Activated T-helper 17 cell treated with anti-CD3 and anti-CD28 coated beads, Interleukin-2, amount 50 U/mL, for 72 hours (primary cell): ENCODE results near the gene ANO7. TPM values are rescaled to one million over a fixed set of nuclear protein-coding genes. Genes with fewer than 3 reads are reported as not detected.

Experiments used
- ATAC-seq: fragments of 150-1000 bp; cut with Tn5 transposase; replicated peaks from 2 replicates; pipeline ENCODE4 v1.10.0; 2021; ENCODE audit warnings: mild to moderate bottlenecking, moderate library complexity
- H3K27ac Mint-ChIP-seq: one replicate; pipeline ENCODE4 v1.8.0; 2022; ENCODE audit warnings: mixed read lengths
- H3K27me3 Mint-ChIP-seq: one replicate; pipeline ENCODE4 v1.8.0; 2022; ENCODE audit warnings: mixed read lengths
- H3K36me3 Mint-ChIP-seq: one replicate; pipeline ENCODE4 v1.8.0; 2022; ENCODE audit warnings: low read depth, mild to moderate bottlenecking, mixed read lengths
- H3K4me1 Mint-ChIP-seq: one replicate; pipeline ENCODE4 v1.8.0; 2022; ENCODE audit warnings: mixed read lengths
- H3K4me3 Mint-ChIP-seq: one replicate; pipeline ENCODE4 v1.8.0; 2022; ENCODE audit warnings: mild to moderate bottlenecking, mixed read lengths
- H3K9me3 Mint-ChIP-seq: one replicate; pipeline ENCODE4 v1.8.0; 2022; ENCODE audit warnings: mixed read lengths
- total RNA-seq, 2 donors: library from RNA; stranded (reverse); gene quantifications; one replicate each; pipeline ENCODE4 v1.2.3, GENCODE V29; 2022

The ANO7 gene
- total RNA-seq, 2 donors from 2014 or later = 1.6 to 12.8 TPM

DNA sequence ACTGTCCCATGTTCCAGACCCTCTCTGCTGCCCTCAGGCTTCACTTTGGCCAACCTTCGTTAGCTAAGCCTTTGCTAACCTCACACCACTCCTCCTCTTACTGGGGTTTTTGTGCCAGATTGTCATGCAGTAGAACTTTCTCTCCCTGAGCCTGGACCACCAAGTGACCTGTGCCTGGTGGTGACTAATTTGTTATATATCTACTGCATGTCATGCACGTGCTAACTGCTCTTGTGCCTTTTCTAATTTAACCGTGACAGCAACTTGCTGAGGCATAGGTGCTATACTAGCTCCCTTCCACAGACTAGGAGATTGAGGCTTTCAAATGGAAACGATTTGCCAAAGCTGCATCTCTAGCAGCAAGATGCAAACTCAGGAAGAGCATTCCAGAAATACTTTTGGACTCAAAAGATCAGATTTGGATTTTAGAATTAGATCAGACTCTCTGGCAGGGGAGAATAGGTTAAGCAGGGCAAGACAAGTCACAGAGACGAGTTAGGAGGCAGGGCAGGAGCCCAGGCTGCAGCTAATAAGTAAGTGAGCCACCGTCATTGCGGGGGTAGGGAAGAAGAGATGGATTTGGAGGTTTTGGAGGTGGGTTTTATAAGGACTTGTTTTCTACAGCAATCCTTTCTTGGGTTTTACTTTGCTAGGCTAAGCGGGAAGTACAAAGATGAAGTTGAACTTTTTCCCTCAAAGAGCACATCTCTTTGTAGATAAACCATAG, 36.4 kb upstream of the ANO7 start:
- H3K4me1 Mint-ChIP-seq = peaks cover 42% of the 10 kb centered on the region
- no peaks in the 10 kb centered on the region for H3K27me3 Mint-ChIP-seq
- H3K27ac Mint-ChIP-seq = peak overlapping the region; percentile 97
- H3K36me3 Mint-ChIP-seq = peaks cover 45% of the 10 kb centered on the region
- no peak for ATAC-seq
- peak overlapping the region; percentile 97 for H3K4me3 Mint-ChIP-seq
- no peaks in the 10 kb centered on the region for H3K9me3 Mint-ChIP-seq

DNA sequence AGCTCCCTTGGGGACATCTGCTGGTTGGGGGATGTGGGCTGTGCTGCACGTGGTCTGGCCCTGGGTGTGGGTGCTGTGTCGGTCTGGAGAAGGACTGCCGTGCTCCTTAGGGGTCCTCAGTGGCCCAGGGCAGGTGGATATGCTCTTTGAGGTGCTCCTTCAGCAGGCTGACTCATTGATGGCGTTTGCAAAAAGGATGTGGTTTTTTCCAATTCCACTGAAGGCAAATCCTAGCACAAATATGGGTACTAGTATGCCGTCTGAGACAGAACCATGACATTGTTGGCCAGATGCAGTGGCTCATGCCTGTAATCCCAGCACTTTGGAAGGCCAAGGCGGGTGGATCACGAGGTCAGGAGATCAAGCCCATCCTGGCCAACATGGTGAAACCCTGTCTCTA, 34.9 kb upstream of the ANO7 start:
- Mint-ChIP-seq H3K27me3 (no peaks in the 10 kb centered on the region), H3K27ac (peak overlapping the region; percentile 92), H3K4me1 (peaks cover 36% of the 10 kb centered on the region), H3K4me3 (peak overlapping the region; percentile 97), H3K36me3 (peaks cover 61% of the 10 kb centered on the region), H3K9me3 (no peaks in the 10 kb centered on the region)
- no peak for ATAC-seq

DNA sequence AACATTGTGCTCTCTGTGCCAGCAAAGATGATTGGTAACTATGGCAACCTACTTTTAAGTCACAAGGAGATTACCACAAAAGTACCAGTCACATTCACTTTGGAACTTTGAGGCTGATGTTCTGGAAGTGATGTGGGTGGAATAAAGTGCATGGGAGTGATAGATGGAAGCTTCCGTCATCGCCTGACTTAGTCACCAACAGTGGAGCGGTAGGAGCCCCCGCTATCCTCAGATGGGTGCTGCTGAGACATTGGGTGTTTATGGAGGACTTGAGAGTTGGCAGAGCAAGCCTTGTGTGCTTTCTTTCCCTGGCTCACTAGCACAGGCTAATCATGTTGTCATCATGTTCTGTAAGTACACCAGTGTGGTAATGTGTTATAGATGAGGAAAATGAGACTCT, 33.6 kb upstream of the ANO7 start:
- Mint-ChIP-seq H3K4me1 (peaks cover 34% of the 10 kb centered on the region), H3K27me3 (no peaks in the 10 kb centered on the region), H3K4me3 (peak overlapping the region; percentile 25), H3K9me3 (no peaks in the 10 kb centered on the region), H3K36me3 (peaks cover 72% of the 10 kb centered on the region), H3K27ac (peak overlapping the region; percentile 92)
- ATAC-seq = peak; percentile 64

DNA sequence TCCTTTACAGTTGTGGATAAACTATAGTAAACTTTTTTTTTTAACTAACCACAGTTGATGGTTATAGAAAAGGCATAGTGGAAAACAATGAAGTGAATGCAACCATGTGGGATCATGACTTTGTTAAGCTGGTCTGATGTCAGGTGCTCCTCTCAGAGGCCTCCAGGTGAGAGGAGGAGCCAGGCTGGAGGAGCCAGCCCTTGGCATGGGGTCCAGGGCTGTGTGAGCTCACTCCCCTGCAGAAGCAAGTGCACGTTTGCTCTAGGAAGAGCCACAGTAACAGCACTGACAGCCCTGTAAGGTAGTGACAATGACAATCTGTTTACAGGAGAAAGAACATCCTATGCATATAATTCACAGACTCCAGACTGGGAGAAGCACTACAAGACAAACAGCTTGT, 32.5 kb upstream of the ANO7 start:
- Mint-ChIP-seq H3K4me1 (peaks cover 33% of the 10 kb centered on the region), H3K27ac (peak overlapping the region; percentile 66), H3K4me3 (peak overlapping the region; percentile 22), H3K9me3 (no peaks in the 10 kb centered on the region), H3K27me3 (no peaks in the 10 kb centered on the region), H3K36me3 (peaks cover 75% of the 10 kb centered on the region)
- no peak for ATAC-seq

DNA sequence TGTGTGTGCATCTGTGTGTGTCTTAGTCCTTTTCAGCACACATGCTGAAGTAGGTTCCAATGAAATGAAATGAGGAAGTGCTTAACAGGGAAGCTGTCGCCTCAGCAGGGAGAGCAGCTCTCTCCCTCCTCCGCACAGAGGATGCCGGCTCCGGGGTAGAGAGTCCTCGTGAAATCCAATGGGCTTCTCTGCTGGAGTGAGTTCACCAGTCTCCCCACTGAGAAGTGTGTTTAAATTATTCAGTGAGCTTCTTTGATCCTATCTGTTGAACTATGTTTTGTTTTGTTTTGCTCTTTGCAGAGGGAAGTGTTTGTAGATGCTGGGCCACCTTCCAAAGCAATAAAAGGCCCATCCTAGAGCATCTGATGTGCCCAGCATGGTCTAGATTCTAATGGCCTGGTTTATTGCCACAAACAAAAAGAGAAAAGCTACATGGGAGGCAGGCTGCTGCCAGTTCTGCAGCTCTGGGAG, 31.5 kb upstream of the ANO7 start:
- Mint-ChIP-seq H3K4me1 (peaks cover 22% of the 10 kb centered on the region), H3K27ac (peak overlapping the region; percentile 64), H3K9me3 (no peaks in the 10 kb centered on the region), H3K36me3 (peaks cover 83% of the 10 kb centered on the region), H3K4me3 (no peak overlapping the region), H3K27me3 (no peaks in the 10 kb centered on the region)
- no peak for ATAC-seq

DNA sequence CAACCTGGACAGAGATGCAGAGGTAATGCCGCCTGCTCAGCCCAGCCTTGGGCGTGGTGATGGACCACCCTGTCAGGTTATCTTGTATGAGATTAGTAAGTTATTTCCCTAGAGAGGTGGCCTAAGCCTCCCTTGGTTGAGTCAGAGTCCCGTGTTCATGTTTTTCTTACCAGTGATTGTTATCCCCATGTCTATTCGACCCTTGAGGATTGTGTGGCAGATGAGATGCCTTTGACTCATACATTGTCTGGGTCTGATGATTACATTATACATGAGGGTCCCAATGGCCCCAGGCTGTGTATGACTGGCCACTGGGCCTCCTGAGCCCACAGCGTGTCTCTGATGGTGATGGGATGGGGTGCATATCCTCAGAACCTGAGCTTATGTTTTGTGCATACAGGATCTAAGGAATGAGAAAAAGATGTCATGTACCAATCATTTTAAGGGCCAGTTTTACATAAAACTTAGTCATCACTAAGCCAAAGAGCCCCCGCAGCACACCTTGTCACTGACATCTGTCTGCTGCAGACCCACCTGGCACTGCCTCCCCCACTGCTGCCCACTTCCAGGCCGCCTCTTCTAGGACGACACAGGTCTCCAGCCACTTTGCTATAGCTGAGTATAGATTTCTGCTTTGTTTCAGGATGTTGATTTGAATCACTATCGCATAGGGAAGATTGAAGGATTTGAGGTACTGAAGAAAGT, 30.5 kb upstream of the ANO7 start:
- no peaks in the 10 kb centered on the region for H3K9me3 Mint-ChIP-seq
- no peak for ATAC-seq
- H3K36me3 Mint-ChIP-seq = peaks cover 90% of the 10 kb centered on the region
- H3K27me3 Mint-ChIP-seq = no peaks in the 10 kb centered on the region
- peak overlapping the region; percentile 64 for H3K27ac Mint-ChIP-seq
- no peak overlapping the region for H3K4me3 Mint-ChIP-seq
- peaks cover 18% of the 10 kb centered on the region for H3K4me1 Mint-ChIP-seq

DNA sequence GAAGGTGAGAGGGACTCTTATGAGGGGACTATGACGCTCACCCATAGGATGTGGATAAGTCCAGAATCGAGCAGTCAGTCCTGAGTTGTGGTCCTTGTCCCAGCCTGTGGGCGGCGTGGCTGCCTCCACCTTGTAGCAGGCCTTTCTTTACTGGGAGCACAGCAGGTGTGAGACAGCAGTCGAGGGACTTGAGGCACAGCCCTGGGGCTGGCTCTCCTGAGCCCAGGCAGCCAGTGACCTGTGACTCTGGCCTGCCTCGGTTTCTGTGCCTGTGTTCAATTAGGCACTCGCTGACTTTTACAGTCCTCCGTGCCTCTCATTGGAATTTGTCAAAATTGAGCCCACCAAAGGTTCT, 30.0 kb upstream of the ANO7 start:
- Mint-ChIP-seq H3K36me3 (peaks cover 90% of the 10 kb centered on the region), H3K27ac (peak overlapping the region; percentile 78), H3K4me3 (no peak overlapping the region), H3K9me3 (no peaks in the 10 kb centered on the region), H3K27me3 (no peaks in the 10 kb centered on the region), H3K4me1 (peaks cover 13% of the 10 kb centered on the region)
- ATAC-seq = no peak

DNA sequence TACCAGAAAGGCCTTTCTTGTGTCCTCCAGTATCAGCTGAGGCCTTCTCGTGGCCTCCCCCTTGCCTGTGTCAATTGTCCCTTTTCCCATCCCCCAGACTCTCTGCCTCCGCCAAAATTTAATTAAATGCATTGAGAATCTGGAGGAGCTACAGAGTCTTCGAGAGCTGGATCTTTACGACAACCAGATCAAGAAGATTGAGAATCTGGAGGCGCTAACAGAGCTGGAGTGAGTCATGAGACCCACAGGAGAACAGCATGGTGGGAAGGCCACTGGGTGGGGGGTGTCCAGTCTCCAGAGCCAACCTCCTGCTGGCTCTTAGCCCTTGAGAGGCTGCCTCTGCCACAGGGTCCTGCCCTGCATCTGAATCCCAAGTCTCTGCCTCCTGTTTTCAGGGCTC, 29.4 kb upstream of the ANO7 start:
- Mint-ChIP-seq H3K27ac (peak overlapping the region; percentile 78), H3K36me3 (peaks cover 91% of the 10 kb centered on the region), H3K27me3 (no peaks in the 10 kb centered on the region), H3K4me3 (no peak overlapping the region), H3K9me3 (no peaks in the 10 kb centered on the region), H3K4me1 (peaks cover 10% of the 10 kb centered on the region)
- no peak for ATAC-seq

DNA sequence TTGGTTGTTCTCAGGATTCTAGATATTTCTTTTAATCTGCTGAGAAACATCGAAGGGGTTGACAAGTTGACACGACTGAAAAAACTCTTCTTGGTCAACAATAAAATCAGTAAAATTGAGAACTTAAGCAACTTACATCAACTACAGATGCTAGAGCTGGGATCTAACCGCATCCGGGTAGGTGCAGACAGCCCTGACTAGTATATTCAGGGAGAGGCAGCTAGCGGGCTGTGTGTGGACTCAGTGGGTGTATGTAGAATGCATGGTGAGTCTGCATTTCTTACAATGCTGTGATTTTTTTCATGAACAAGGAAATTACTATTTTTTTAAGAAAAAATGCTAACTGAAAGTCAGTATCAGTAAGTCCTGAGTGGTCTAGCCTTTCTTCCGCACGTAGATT, 28.2 kb upstream of the ANO7 start:
- H3K36me3 Mint-ChIP-seq = peaks cover 92% of the 10 kb centered on the region
- ATAC-seq = no peak

DNA sequence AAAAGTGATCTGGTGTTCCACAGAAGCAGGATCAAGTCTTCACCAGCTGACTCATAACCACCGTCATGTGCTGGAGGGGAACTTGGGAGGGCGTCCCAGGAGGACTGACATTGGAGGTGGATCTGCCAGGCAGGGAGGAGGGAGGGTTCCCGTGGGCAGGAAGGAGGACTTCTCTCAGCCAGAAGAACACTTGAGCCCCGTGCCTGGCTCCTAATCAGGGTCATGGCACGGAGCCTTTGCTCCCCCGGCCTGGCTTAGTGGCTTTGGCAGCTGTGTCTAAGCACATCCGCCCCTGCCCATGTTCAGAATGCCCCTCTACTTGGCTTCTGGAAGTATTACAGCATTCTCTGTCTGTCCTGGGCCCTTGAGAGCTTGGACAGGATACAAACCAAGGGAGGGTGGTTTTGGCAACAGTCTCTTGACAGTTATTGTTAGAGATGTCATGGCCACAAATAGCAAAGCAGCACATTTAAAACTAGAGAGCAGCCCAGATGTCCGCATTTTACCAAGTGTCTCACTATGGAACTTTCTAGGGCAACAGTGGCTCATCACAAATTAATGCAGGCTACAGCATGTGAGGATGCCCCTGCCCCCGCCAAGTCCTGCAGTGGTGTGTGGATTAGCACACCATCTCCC, 26.7 kb upstream of the ANO7 start:
- H3K27me3 Mint-ChIP-seq = no peaks in the 10 kb centered on the region
- peak overlapping the region; percentile 65 for H3K27ac Mint-ChIP-seq
- no peaks in the 10 kb centered on the region for H3K9me3 Mint-ChIP-seq
- H3K36me3 Mint-ChIP-seq = peaks cover 95% of the 10 kb centered on the region
- H3K4me3 Mint-ChIP-seq = no peak overlapping the region
- ATAC-seq = no peak
- H3K4me1 Mint-ChIP-seq = peaks cover 4% of the 10 kb centered on the region

More for the DNA sequence above, 28.2 kb upstream of the ANO7 start:
- Mint-ChIP-seq H3K27me3 (no peaks in the 10 kb centered on the region), H3K4me3 (no peak overlapping the region), H3K4me1 (peaks cover 5% of the 10 kb centered on the region), H3K27ac (no peak overlapping the region), H3K9me3 (no peaks in the 10 kb centered on the region)

DNA sequence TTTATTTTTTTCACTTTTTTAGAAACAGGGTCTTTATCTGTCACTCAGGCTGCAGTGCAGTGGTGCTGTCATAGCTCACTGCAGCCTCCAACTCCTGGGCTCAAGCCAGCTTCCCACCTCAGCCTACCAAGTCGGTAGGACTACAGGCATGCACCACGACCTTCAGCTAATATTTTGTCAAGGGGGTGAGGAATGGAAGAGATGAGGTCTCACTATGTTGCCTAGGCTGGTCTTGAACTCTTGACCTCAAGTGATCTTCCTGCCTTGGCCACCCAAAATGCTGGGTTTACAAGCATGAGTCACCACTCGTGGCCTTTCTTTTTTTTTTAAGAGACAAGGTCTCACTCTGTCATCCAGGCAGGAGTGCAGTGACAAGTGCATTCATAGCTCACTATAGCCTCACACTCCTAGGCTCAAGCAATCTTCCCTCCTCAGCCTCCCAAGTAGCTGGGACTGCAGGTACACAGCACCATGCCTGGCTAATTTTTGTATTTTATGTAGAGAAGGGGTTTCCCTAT, 24.8 kb upstream of the ANO7 start:
- Mint-ChIP-seq H3K9me3 (no peaks in the 10 kb centered on the region), H3K4me1 (no peaks in the 10 kb centered on the region), H3K36me3 (peaks cover 95% of the 10 kb centered on the region), H3K27me3 (no peaks in the 10 kb centered on the region), H3K4me3 (no peak overlapping the region), H3K27ac (no peak overlapping the region)
- peak; percentile 43 for ATAC-seq

DNA sequence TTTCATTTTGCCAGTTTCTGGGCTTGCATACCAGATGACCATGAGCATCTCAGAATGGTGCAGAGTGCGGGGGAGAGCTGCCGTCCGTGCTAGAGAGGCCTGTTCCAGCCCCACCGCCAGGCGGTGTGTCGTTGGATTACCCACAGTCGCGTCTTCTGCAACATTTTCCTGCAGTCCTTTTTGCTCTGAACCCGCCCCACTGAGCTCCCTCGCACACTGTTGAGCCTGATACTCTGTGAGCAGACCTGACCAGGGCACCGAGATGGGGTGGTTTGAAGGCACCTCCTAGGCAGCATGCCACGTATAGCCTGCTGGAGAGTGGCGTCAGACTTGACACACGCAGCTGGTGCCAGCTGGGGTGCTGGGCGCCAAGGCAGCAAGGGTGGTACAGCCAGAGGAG, 20.1 kb upstream of the ANO7 start:
- Mint-ChIP-seq H3K9me3 (no peaks in the 10 kb centered on the region), H3K36me3 (peaks cover 99% of the 10 kb centered on the region), H3K4me1 (no peaks in the 10 kb centered on the region), H3K4me3 (no peak overlapping the region), H3K27ac (no peak overlapping the region), H3K27me3 (no peaks in the 10 kb centered on the region)
- ATAC-seq = no peak

DNA sequence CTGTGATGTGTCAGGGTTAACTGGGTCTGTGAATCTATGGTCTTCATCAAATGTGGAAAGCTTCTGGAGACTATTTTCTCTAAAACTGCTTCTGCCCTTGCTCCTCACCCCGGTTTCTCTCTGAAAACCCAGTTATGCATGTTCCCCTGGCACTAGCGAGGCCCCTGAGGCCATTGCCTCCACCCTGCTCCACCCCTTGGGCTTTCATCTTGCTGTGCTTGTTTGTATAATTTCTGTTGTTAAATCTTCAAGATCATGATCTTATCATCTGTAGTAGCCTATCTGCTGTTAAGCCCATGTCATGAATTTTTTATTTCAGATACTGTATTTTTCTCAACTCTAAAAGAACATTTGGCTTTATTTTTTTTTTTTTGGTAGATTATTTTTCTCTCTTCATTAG, 14.9 kb upstream of the ANO7 start:
- H3K27ac Mint-ChIP-seq = no peak overlapping the region
- H3K27me3 Mint-ChIP-seq = no peaks in the 10 kb centered on the region
- peaks cover 96% of the 10 kb centered on the region for H3K36me3 Mint-ChIP-seq

DNA sequence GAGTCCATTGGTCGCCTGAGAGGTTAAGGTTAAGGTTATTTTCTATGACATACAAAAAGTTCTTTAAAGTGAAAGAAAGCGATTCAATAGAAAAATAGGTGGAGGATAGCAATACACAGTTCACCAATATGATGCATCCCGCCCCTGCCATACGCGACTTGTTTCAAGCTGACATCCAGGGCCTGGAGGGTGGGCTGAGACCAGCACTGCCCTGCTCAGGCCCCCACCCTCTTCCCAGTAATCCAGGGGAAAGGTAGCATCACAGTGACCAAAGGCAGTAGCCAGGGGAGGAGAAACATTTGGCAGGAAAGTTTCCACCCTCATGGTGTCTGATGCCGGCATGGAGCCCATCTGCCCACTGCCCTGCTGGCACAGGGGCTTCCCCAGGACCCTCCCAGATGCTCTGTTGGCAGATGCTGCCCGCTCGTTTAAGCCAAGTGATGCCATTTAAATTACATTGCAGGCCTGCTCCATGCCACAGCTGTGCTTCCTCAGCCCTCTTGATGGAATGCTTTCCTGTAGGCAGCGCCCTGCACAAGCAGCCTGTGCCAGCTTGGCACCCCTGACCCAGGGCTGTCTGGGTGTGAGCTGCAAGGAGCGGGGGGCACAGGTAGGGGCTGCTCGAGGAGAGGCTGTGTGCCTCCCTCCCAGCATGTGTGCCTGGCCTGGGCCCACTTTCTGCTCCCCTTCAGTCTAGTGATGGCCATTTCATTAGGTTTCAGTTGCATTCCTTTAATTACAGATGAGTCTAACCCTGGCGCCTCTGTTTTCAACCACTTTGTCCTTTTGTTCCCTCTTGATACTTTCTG, 10.7 kb upstream of the ANO7 start:
- Mint-ChIP-seq H3K36me3 (peaks cover 92% of the 10 kb centered on the region), H3K27ac (no peak overlapping the region), H3K9me3 (no peaks in the 10 kb centered on the region), H3K27me3 (no peaks in the 10 kb centered on the region), H3K4me1 (peaks cover 21% of the 10 kb centered on the region), H3K4me3 (no peak overlapping the region)
- ATAC-seq = no peak

More for the DNA sequence above, 14.9 kb upstream of the ANO7 start:
- Mint-ChIP-seq H3K4me3 (no peak overlapping the region), H3K9me3 (no peaks in the 10 kb centered on the region), H3K4me1 (peaks cover 7% of the 10 kb centered on the region)
- ATAC-seq = no peak
